HL-60/S4 treated with retinoic acid at 250 ng/mL for 4 days and 3 days (cell line): ENCODE measurements around the gene SPRED2.

ENCODE experiments used
- in situ Hi-C: fragments of 300-500 bp; cut with MboI; formaldehyde crosslinking; loops from 2 replicates; pipeline ENCODE4 v1.7.0; 2022; ENCODE audit warnings: low sequenced_read_pairs

SPRED2 gene

GRCh38 chr2:65316072-65316471 is 116.3 kb downstream of the SPRED2 start:
- in situ Hi-C loops: no loop called here

GRCh38 chr2:65314801-65315441 is 117.5 kb downstream of the SPRED2 start:
- in situ Hi-C loops: no loop called here

DNA sequence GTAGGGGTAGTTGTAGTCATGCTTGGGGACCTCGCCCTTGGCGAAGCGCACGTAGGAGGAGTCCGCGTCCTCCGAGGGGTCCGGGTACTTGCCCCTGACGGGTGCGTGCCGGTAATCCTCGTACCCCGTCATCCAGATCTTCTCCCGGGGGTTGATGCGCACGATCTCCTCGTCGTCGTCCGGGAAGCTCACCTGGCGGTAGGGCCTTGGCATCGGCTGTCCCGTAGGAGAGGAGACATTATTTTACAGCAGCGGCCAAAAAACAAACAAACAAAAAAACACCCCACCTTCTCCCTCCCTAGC is 118.5 kb downstream of the SPRED2 start:
- in situ Hi-C loops: no loop called here

DNA sequence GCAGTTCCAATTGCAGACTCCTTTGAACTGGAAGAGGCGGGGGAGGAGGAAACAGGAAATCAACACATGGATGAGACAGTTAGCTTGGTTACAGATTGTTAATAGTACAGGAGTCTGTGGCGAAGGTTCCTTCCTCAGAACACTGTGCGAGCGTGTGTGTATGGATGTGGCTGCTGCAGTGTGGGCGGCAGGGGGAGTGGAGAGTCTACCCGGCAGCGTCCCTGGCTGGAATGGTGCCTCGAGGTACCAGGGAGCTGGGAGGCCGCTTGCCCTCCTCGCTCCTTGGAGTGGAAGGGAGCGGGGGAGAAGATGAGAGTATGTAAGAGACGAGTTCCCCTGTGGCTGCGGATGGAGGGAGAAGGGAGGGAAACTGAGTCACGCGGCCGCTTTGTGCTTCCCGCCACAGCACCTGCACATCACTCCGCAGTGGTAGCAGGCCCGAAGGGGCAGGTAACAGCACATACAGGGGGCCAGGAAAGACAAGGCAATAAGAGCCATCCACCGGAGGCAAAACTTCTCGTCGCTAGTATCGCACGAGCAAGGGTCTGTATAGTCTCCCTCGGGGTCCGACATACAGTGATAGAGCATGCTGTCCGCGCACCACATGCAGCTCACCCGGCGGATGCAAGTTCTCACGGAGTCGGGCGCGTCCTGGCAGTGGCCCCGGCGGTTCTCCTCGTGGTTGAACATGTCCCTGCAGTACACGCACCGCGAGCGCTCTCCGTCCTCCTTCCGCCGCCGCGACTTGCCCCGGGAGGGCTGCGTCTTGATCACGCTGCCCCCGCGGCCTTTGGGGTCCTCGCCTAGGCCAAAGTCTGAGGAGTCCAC is 119.1 kb downstream of the SPRED2 start:
- in situ Hi-C loops: no loop called here

DNA sequence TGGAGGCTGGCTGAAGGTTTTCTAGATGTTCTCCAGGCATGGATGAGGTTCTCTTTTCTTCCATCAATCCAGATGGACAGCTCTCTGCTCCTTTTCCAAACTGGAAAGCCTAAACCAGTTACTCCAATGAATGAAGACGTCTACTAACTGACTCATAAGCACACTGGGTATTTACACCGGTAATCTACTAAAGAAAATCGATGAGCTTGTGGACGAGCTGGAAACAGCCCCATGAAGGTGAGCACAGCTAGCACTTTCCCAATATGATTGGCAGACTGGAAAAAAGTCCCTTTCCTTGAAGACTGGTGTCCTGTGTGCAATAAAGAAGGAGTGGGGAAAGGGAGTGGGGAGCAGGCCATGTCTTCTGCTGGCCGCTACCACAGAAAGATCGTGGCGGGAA is 120.8 kb downstream of the SPRED2 start:
- in situ Hi-C loops: no loop called here

GRCh38 chr2:65311049-65311448 is 121.3 kb downstream of the SPRED2 start:
- in situ Hi-C loops: no loop called here

GRCh38 chr2:65309699-65310098 is 122.7 kb downstream of the SPRED2 start:
- in situ Hi-C loops: no loop called here

GRCh38 chr2:65305934-65306333 is 126.5 kb downstream of the SPRED2 start:
- in situ Hi-C loops: no loop called here

DNA sequence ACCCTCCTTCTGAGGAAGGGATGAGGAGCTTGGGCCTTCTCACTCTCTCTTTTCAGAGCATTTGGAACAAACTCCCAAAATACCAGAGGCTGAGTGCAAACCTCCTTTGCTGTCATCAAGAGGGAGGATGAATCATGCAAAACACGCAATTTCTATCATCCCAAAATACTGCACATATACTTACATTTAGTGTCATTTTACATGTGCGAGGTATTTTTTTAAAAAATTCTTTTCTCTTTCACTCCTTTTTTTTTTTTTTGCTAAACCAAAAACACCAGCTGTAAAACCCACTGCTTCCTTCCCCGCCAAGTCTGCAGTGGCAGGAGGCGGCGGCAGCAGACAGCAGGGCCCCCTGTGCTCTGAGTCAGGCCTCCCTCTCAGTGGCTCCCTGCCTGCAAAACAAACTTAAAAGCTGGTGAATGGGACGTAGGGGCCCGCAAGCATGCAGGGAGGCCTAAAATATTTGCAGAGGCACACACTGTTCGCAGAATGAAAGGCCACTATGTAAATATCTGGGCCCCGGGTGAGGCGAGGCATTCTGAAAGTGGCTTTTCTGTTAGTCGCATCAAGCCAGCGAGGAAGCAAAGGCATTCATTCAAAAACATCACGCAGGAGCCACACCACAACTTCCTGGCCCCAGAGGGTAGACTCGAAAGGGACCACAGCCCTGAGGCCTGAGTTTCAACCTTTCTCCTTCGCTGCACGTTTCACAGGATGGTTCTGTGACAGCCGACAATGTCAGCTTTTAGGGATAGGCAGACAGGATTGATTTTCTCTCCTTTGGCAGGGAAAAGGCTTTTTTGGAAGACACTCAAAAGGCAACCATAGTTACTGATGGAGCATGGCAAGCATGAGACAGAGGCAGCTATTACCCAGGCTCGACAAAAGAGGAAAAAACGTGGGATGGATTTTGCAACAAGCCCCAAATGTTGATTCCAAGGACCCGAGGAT is 131.4 kb downstream of the SPRED2 start:
- in situ Hi-C loops: no loop called here

GRCh38 chr2:65300134-65300760 is 132.2 kb downstream of the SPRED2 start:
- in situ Hi-C loops: no loop called here

DNA sequence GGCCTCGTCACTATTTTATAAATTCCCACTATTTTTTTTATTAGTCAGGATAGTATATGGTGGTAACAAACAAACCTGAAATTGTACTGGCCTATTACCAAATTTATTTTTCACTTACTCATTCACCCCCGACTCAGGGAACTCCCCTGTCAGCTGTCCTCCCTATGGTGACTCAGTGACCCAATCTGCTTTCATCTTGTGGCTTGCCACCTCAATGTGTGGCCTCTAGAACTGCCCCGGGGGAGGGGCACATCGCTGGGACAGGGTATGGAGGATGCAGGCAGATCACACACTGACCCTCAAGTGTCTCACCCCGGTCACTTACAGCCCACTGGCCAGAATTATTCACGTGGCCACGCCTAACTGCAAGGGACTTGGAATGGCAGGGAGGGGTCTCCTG is 133.2 kb downstream of the SPRED2 start:
- in situ Hi-C loops: no loop called here

GRCh38 chr2:65298089-65298488 is 134.3 kb downstream of the SPRED2 start:
- in situ Hi-C loops: no loop called here

DNA sequence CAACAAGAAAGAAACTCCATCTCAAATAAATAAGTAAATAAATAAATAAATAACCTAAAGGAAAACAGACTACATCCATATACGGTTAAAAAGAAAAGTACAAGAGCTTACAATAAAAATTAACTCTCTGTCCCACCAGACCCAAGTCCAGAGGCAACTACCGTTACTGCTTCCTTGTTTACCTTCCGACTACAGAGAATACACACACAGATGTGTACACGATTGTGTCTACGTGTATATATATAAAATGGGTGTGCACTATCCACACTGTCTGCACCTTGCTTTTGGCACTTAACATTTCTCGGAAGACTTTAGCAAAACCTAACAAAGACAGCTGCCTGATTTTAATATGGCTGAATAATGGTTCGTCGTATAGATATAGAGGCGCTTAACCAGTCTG is 134.9 kb downstream of the SPRED2 start:
- in situ Hi-C loops: no loop called here

- in situ Hi-C loops: no loop called here
Measured at GRCh38 chr2:65296971-65297370, 135.4 kb downstream of the SPRED2 start.

- in situ Hi-C loops: no loop called here
Measured at GRCh38 chr2:65294701-65295100, 137.7 kb downstream of the SPRED2 start.

GRCh38 chr2:65294136-65294535 is 138.3 kb downstream of the SPRED2 start:
- in situ Hi-C loops: no loop called here

DNA sequence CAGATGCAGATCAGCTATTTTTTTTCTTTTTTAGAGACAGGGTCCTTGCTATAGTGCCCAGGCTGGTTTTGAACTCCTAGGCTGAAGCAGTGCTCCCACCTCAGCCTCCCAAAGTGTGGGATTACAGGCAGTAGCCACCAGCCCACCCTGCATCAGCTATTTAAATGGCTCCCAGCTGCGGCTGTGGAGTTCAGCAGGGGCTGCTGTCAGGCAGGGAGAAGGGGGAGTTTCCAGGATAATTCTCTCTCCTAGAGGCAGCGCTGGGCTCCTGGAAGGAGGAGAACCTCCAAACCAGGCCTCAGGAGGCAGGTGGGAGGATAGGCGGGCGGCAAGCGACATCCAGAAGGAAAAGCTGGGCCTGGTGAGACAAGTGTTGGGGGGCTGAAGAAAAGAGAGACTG is 139.0 kb downstream of the SPRED2 start:
- in situ Hi-C loops: no loop called here

- in situ Hi-C loops: no loop called here
Measured at GRCh38 chr2:65292461-65293011, 139.9 kb downstream of the SPRED2 start.

GRCh38 chr2:65292106-65292400 is 140.3 kb downstream of the SPRED2 start:
- in situ Hi-C loops: no loop called here

- in situ Hi-C loops: no loop called here
Measured at GRCh38 chr2:65291216-65292105, 140.9 kb downstream of the SPRED2 start.
